ENCODE data around the gene CABP4. TPM values are rescaled to one million over a fixed set of nuclear protein-coding genes. Genes with fewer than 3 reads are reported as not detected.

The CABP4 gene
- total RNA-seq, 1 donor from 2014 or later: 0.52 TPM

GRCh38 chr11:67428052-67429001, 26.8 kb upstream of the CABP4 start, which contains the start of gene RPS6KB2:
Gene RPS6KB2 (plus strand): TSS chr11:67428494. CDS start chr11:67428546, 52 bp downstream.
- peak within 1 kb of the TSS; percentile 90 for H3K27ac ChIP-seq (ENCODE audit: low read depth, low read length)
- H3K4me3 ChIP-seq (ENCODE audit: low read length in 3 of 3): peak within 1 kb of the TSS; percentile 93 to 94 (median 94)
- peaks cover 27 to 47% (median 37%) of the 10 kb centered on the region in 3 donors for H3K36me3 ChIP-seq (ENCODE audit: control insufficient read depth in 3 of 3, insufficient read depth in 3 of 3, low read length in 3 of 3)
- H3K4me1 ChIP-seq (ENCODE audit: control insufficient read depth in 3 of 3, insufficient read depth in 3 of 3, low read length in 3 of 3): peaks cover 15 to 30% (median 16%) of the 10 kb centered on the region in 3 donors
- peak within 1 kb of the TSS; percentile 97 to 99 (median 98) for H3K9ac ChIP-seq (ENCODE audit: low read depth in 1 of 3, low read length in 3 of 3)
- H3K27me3 ChIP-seq (ENCODE audit: control insufficient read depth in 3 of 3, insufficient read depth in 3 of 3, low read length in 3 of 3): no peaks in the 10 kb centered on the region
- H3K9me3 ChIP-seq (ENCODE audit: control insufficient read depth in 3 of 3, low read length in 3 of 3): no peaks in the 10 kb centered on the region

GRCh38 chr11:67429038-67429668, 26.0 kb upstream of the CABP4 start:
- no peaks in the 10 kb centered on the region for H3K27me3 ChIP-seq (ENCODE audit: control insufficient read depth in 3 of 3, insufficient read depth in 3 of 3, low read length in 3 of 3)
- H3K4me3 ChIP-seq (ENCODE audit: low read length in 3 of 3): peak overlapping the region; percentile 93 to 94 (median 94)
- H3K4me1 ChIP-seq (ENCODE audit: control insufficient read depth in 3 of 3, insufficient read depth in 3 of 3, low read length in 3 of 3): peaks cover 15 to 26% (median 16%) of the 10 kb centered on the region in 3 donors
- no peaks in the 10 kb centered on the region for H3K9me3 ChIP-seq (ENCODE audit: control insufficient read depth in 3 of 3, low read length in 3 of 3)
- peaks cover 35 to 51% (median 42%) of the 10 kb centered on the region in 3 donors for H3K36me3 ChIP-seq (ENCODE audit: control insufficient read depth in 3 of 3, insufficient read depth in 3 of 3, low read length in 3 of 3)
- peak overlapping the region; percentile 97 to 99 (median 98) for H3K9ac ChIP-seq (ENCODE audit: low read depth in 1 of 3, low read length in 3 of 3)
- peak overlapping the region; percentile 90 for H3K27ac ChIP-seq (ENCODE audit: low read depth, low read length)

- peaks cover 41 to 53% (median 43%) of the 10 kb centered on the region in 3 donors for H3K36me3 ChIP-seq (ENCODE audit: control insufficient read depth in 3 of 3, insufficient read depth in 3 of 3, low read length in 3 of 3)
Measured at GRCh38 chr11:67429722-67430121, 25.4 kb upstream of the CABP4 start.

GRCh38 chr11:67431346-67432249, 23.6 kb upstream of the CABP4 start:
- Histone ChIP-seq H3K27ac (ENCODE audit: low read depth, low read length) (no peak overlapping the region), H3K36me3 (ENCODE audit: control insufficient read depth in 3 of 3, insufficient read depth in 3 of 3, low read length in 3 of 3) (peaks cover 42 to 61% (median 52%) of the 10 kb centered on the region in 3 donors), H3K9me3 (ENCODE audit: control insufficient read depth in 3 of 3, low read length in 3 of 3) (no peaks in the 10 kb centered on the region), H3K9ac (ENCODE audit: low read depth in 1 of 3, low read length in 3 of 3) (no peak overlapping the region), H3K27me3 (ENCODE audit: control insufficient read depth in 3 of 3, insufficient read depth in 3 of 3, low read length in 3 of 3) (no peaks in the 10 kb centered on the region), H3K4me1 (ENCODE audit: control insufficient read depth in 3 of 3, insufficient read depth in 3 of 3, low read length in 3 of 3) (peaks cover 15 to 29% (median 18%) of the 10 kb centered on the region in 3 donors), H3K4me3 (ENCODE audit: low read length in 3 of 3) (no peak overlapping the region)

More at GRCh38 chr11:67429722-67430121, 25.4 kb upstream of the CABP4 start:
- H3K27ac ChIP-seq (ENCODE audit: low read depth, low read length): no peak overlapping the region
- no peaks in the 10 kb centered on the region for H3K9me3 ChIP-seq (ENCODE audit: control insufficient read depth in 3 of 3, low read length in 3 of 3)
- H3K9ac ChIP-seq (ENCODE audit: low read depth in 1 of 3, low read length in 3 of 3): peak overlapping the region; percentile 97 to 99 (median 98)
- peaks cover 15 to 26% (median 16%) of the 10 kb centered on the region in 3 donors for H3K4me1 ChIP-seq (ENCODE audit: control insufficient read depth in 3 of 3, insufficient read depth in 3 of 3, low read length in 3 of 3)
- H3K4me3 ChIP-seq (ENCODE audit: low read length in 3 of 3): peak overlapping the region; percentile 93 to 94 (median 94)
- H3K27me3 ChIP-seq (ENCODE audit: control insufficient read depth in 3 of 3, insufficient read depth in 3 of 3, low read length in 3 of 3): no peaks in the 10 kb centered on the region

GRCh38 chr11:67432655-67433349, 22.4 kb upstream of the CABP4 start:
- H3K9ac ChIP-seq (ENCODE audit: low read depth in 1 of 3, low read length in 3 of 3): no peak overlapping the region
- H3K27ac ChIP-seq (ENCODE audit: low read depth, low read length): no peak overlapping the region
- H3K9me3 ChIP-seq (ENCODE audit: control insufficient read depth in 3 of 3, low read length in 3 of 3): no peaks in the 10 kb centered on the region
- H3K4me3 ChIP-seq (ENCODE audit: low read length in 3 of 3): no peak overlapping the region
- H3K27me3 ChIP-seq (ENCODE audit: control insufficient read depth in 3 of 3, insufficient read depth in 3 of 3, low read length in 3 of 3): no peaks in the 10 kb centered on the region
- peaks cover 42 to 61% (median 52%) of the 10 kb centered on the region in 3 donors for H3K36me3 ChIP-seq (ENCODE audit: control insufficient read depth in 3 of 3, insufficient read depth in 3 of 3, low read length in 3 of 3)
- H3K4me1 ChIP-seq (ENCODE audit: control insufficient read depth in 3 of 3, insufficient read depth in 3 of 3, low read length in 3 of 3): peaks cover 12 to 29% (median 16%) of the 10 kb centered on the region in 3 donors

GRCh38 chr11:67433536-67434394, 21.4 kb upstream of the CABP4 start:
- Histone ChIP-seq H3K27me3 (ENCODE audit: control insufficient read depth in 3 of 3, insufficient read depth in 3 of 3, low read length in 3 of 3) (no peaks in the 10 kb centered on the region), H3K4me3 (ENCODE audit: low read length in 3 of 3) (no peak overlapping the region), H3K27ac (ENCODE audit: low read depth, low read length) (no peak overlapping the region), H3K4me1 (ENCODE audit: control insufficient read depth in 3 of 3, insufficient read depth in 3 of 3, low read length in 3 of 3) (peaks cover 9 to 25% (median 14%) of the 10 kb centered on the region in 3 donors), H3K9me3 (ENCODE audit: control insufficient read depth in 3 of 3, low read length in 3 of 3) (no peaks in the 10 kb centered on the region), H3K36me3 (ENCODE audit: control insufficient read depth in 3 of 3, insufficient read depth in 3 of 3, low read length in 3 of 3) (peaks cover 42 to 63% (median 52%) of the 10 kb centered on the region in 3 donors), H3K9ac (ENCODE audit: low read depth in 1 of 3, low read length in 3 of 3) (no peak overlapping the region)

GRCh38 chr11:67434395-67434881, 20.7 kb upstream of the CABP4 start:
- H3K9me3 ChIP-seq (ENCODE audit: control insufficient read depth in 3 of 3, low read length in 3 of 3): no peaks in the 10 kb centered on the region
- H3K4me3 ChIP-seq (ENCODE audit: low read length in 3 of 3): no peak overlapping the region
- no peak overlapping the region for H3K27ac ChIP-seq (ENCODE audit: low read depth, low read length)
- peaks cover 42 to 60% (median 53%) of the 10 kb centered on the region in 3 donors for H3K36me3 ChIP-seq (ENCODE audit: control insufficient read depth in 3 of 3, insufficient read depth in 3 of 3, low read length in 3 of 3)
- no peak overlapping the region for H3K9ac ChIP-seq (ENCODE audit: low read depth in 1 of 3, low read length in 3 of 3)
- H3K27me3 ChIP-seq (ENCODE audit: control insufficient read depth in 3 of 3, insufficient read depth in 3 of 3, low read length in 3 of 3): no peaks in the 10 kb centered on the region
- peaks cover 4 to 25% (median 13%) of the 10 kb centered on the region in 3 donors for H3K4me1 ChIP-seq (ENCODE audit: control insufficient read depth in 3 of 3, insufficient read depth in 3 of 3, low read length in 3 of 3)

GRCh38 chr11:67435031-67435726, 20.0 kb upstream of the CABP4 start:
- Histone ChIP-seq H3K4me1 (ENCODE audit: control insufficient read depth in 3 of 3, insufficient read depth in 3 of 3, low read length in 3 of 3) (peaks cover 7 to 24% (median 16%) of the 10 kb centered on the region in 3 donors), H3K9me3 (ENCODE audit: control insufficient read depth in 3 of 3, low read length in 3 of 3) (no peaks in the 10 kb centered on the region), H3K27ac (ENCODE audit: low read depth, low read length) (peak overlapping the region; percentile 19), H3K27me3 (ENCODE audit: control insufficient read depth in 3 of 3, insufficient read depth in 3 of 3, low read length in 3 of 3) (no peaks in the 10 kb centered on the region), H3K9ac (ENCODE audit: low read depth in 1 of 3, low read length in 3 of 3) (peak overlapping the region in 1 of 3 donors; percentile 45), H3K4me3 (ENCODE audit: low read length in 3 of 3) (no peak overlapping the region), H3K36me3 (ENCODE audit: control insufficient read depth in 3 of 3, insufficient read depth in 3 of 3, low read length in 3 of 3) (peaks cover 42 to 57% (median 52%) of the 10 kb centered on the region in 3 donors)

Data from skeletal muscle tissue (tissue), 4 donors.